ENCODE data around the gene TNFSF13. TPM values are rescaled to one million over a fixed set of nuclear protein-coding genes. Genes with fewer than 3 reads are reported as not detected.

The TNFSF13 gene
- total RNA-seq, 1 experiment from 2014 or later: 1.7 TPM

DNA sequence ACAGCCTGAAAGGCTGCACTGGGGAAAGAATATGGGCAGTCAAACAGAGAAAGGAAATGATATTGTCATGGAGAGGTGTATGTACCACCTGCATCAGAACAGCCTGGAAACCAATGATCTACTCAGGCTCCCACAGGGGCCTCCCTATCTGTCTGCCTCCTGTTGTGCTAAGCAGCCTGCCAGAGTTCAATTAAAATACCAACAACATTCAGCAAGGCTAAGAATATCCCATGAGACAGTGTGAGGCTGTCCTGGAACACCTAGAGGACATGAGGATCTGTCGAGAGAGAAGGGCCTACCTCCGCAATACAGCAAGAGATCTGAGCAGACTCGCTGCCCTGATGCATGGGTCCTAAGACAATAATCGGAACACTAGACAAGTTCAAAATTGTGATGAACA, 47.7 kb downstream of the TNFSF13 start:
- Histone ChIP-seq H3K27me3 (no peaks in the 10 kb centered on the region), H3K4me3 (no peak overlapping the region), H3K36me3 (peaks cover 8% of the 10 kb centered on the region), H3K9me3 (no peaks in the 10 kb centered on the region)
- no peak for DNase-seq

- Histone ChIP-seq H3K4me3 (no peak overlapping the region), H3K36me3 (peaks cover 8% of the 10 kb centered on the region), H3K27me3 (no peaks in the 10 kb centered on the region), H3K9me3 (no peaks in the 10 kb centered on the region)
- no peak for DNase-seq
Observed at GRCh38 chr17:7610641-7611040, 52.1 kb downstream of the TNFSF13 start.

Other genes with a start within 250 kb of the TNFSF13 start
- gene GPS2, start 243.4 kb upstream of the TNFSF13 start, total RNA-seq (2014; rRNA removed; shearing (Covaris generic); ENCODE audit: low replicate concordance): 37.3 and 55.3 TPM in 2 replicates
- gene NEURL4, start 229.4 kb upstream of the TNFSF13 start, total RNA-seq (2014; rRNA removed; shearing (Covaris generic); ENCODE audit: low replicate concordance): 8.5 and 11.7 TPM in 2 replicates
- gene ACAP1, start 222.2 kb upstream of the TNFSF13 start, total RNA-seq (2014; rRNA removed; shearing (Covaris generic); ENCODE audit: low replicate concordance): 0.20 TPM in 1 of 2 replicates, not detected in the other
- gene KCTD11, start 206.6 kb upstream of the TNFSF13 start, total RNA-seq (2014; rRNA removed; shearing (Covaris generic); ENCODE audit: low replicate concordance): 5.0 and 6.5 TPM in 2 replicates
- gene TMEM95, start 203.6 kb upstream of the TNFSF13 start, total RNA-seq (2014; rRNA removed; shearing (Covaris generic); ENCODE audit: low replicate concordance): not detected in 2 replicates
- not detected in 2 replicates for gene TNK1, start 177.7 kb upstream of the TNFSF13 start, total RNA-seq (2014; rRNA removed; shearing (Covaris generic); ENCODE audit: low replicate concordance)
- gene PLSCR3, start 164.2 kb upstream of the TNFSF13 start, total RNA-seq (2014; rRNA removed; shearing (Covaris generic); ENCODE audit: low replicate concordance): 2.8 and 7.3 TPM in 2 replicates
- 3.6 and 52.0 TPM in 2 replicates for gene TMEM256, start 154.7 kb upstream of the TNFSF13 start, total RNA-seq (2014; rRNA removed; shearing (Covaris generic); ENCODE audit: low replicate concordance)
- 0.54 and 1.0 TPM in 2 replicates for gene NLGN2, start 150.9 kb upstream of the TNFSF13 start, total RNA-seq (2014; rRNA removed; shearing (Covaris generic); ENCODE audit: low replicate concordance)
- not detected in 2 replicates for gene SPEM1, start 138.4 kb upstream of the TNFSF13 start, total RNA-seq (2014; rRNA removed; shearing (Covaris generic); ENCODE audit: low replicate concordance)
- gene SPEM2, start 133.1 kb upstream of the TNFSF13 start, total RNA-seq (2014; rRNA removed; shearing (Covaris generic); ENCODE audit: low replicate concordance): not detected in 2 replicates
- not detected in 2 replicates for gene SPEM3, start 129.9 kb upstream of the TNFSF13 start, total RNA-seq (2014; rRNA removed; shearing (Covaris generic); ENCODE audit: low replicate concordance)
- gene TMEM102, start 123.3 kb upstream of the TNFSF13 start, total RNA-seq (2014; rRNA removed; shearing (Covaris generic); ENCODE audit: low replicate concordance): 0.33 and 0.76 TPM in 2 replicates
- gene FGF11, start 119.2 kb upstream of the TNFSF13 start, total RNA-seq (2014; rRNA removed; shearing (Covaris generic); ENCODE audit: low replicate concordance): not detected in 2 replicates
- gene CHRNB1, start 113.7 kb upstream of the TNFSF13 start, total RNA-seq (2014; rRNA removed; shearing (Covaris generic); ENCODE audit: low replicate concordance): 0.20 and 6.2 TPM in 2 replicates
- 5.3 and 6.0 TPM in 2 replicates for gene ZBTB4, start 79.1 kb upstream of the TNFSF13 start, total RNA-seq (2014; rRNA removed; shearing (Covaris generic); ENCODE audit: low replicate concordance)
- not detected in 2 replicates for gene SLC35G6, start 77.3 kb upstream of the TNFSF13 start, total RNA-seq (2014; rRNA removed; shearing (Covaris generic); ENCODE audit: low replicate concordance)
- 11.5 and 16.2 TPM in 2 replicates for gene POLR2A, start 74.4 kb upstream of the TNFSF13 start, total RNA-seq (2014; rRNA removed; shearing (Covaris generic); ENCODE audit: low replicate concordance)
- gene TNFSF12, start 9.7 kb upstream of the TNFSF13 start, total RNA-seq (2014; rRNA removed; shearing (Covaris generic); ENCODE audit: low replicate concordance): 0.33 TPM in 1 of 2 replicates, not detected in the other
- 85.6 and 106 TPM in 2 replicates for gene SENP3, start 3.2 kb downstream of the TNFSF13 start, total RNA-seq (2014; rRNA removed; shearing (Covaris generic); ENCODE audit: low replicate concordance)
- 12.6 and 17.3 TPM in 2 replicates for gene CD68, start 20.9 kb downstream of the TNFSF13 start, total RNA-seq (2014; rRNA removed; shearing (Covaris generic); ENCODE audit: low replicate concordance)
- gene MPDU1, start 25.1 kb downstream of the TNFSF13 start, total RNA-seq (2014; rRNA removed; shearing (Covaris generic); ENCODE audit: low replicate concordance): 96.0 and 121 TPM in 2 replicates
- gene SOX15, start 31.3 kb downstream of the TNFSF13 start, total RNA-seq (2014; rRNA removed; shearing (Covaris generic); ENCODE audit: low replicate concordance): 0.23 TPM in 1 of 2 replicates, not detected in the other
- 26.8 and 49.5 TPM in 2 replicates for gene FXR2, start 56.1 kb downstream of the TNFSF13 start, total RNA-seq (2014; rRNA removed; shearing (Covaris generic); ENCODE audit: low replicate concordance)
- gene SAT2, start 69.1 kb downstream of the TNFSF13 start, total RNA-seq (2014; rRNA removed; shearing (Covaris generic); ENCODE audit: low replicate concordance): 16.0 and 20.1 TPM in 2 replicates
- not detected in 2 replicates for gene SHBG, start 71.4 kb downstream of the TNFSF13 start, total RNA-seq (2014; rRNA removed; shearing (Covaris generic); ENCODE audit: low replicate concordance)
- not detected in 2 replicates for gene ATP1B2, start 92.2 kb downstream of the TNFSF13 start, total RNA-seq (2014; rRNA removed; shearing (Covaris generic); ENCODE audit: low replicate concordance)
- gene TP53, start 128.7 kb downstream of the TNFSF13 start, total RNA-seq (2014; rRNA removed; shearing (Covaris generic); ENCODE audit: low replicate concordance): 2.8 and 12.2 TPM in 2 replicates
- gene WRAP53, start 129.7 kb downstream of the TNFSF13 start, total RNA-seq (2014; rRNA removed; shearing (Covaris generic); ENCODE audit: low replicate concordance): 13.4 and 25.9 TPM in 2 replicates
- 0.53 TPM in 1 of 2 replicates, not detected in the other for gene EFNB3, start 146.5 kb downstream of the TNFSF13 start, total RNA-seq (2014; rRNA removed; shearing (Covaris generic); ENCODE audit: low replicate concordance)
- gene DNAH2, start 159.0 kb downstream of the TNFSF13 start, total RNA-seq (2014; rRNA removed; shearing (Covaris generic); ENCODE audit: low replicate concordance): not detected in 2 replicates

Data from MG63 (cell line).